GM19395 (cell line): ENCODE measurements around the gene RFESD.
A peak's percentile ranks its signal among the peaks of the same experiment; 100 is the strongest.
"Not testable (repeated sequence)": the region's sequence is repeated elsewhere in the genome, so short reads cannot be mapped to it uniquely, and the experiment has no call there.

Source experiments
- ATAC-seq: cut with Tn5 transposase; IDR thresholded peaks from one replicate; pipeline ENCODE4 v1.9.1; 2021; ENCODE audit warnings: mild to moderate bottlenecking, moderate library complexity; ENCODE audit not compliant: unreplicated experiment

The RFESD gene

DNA sequence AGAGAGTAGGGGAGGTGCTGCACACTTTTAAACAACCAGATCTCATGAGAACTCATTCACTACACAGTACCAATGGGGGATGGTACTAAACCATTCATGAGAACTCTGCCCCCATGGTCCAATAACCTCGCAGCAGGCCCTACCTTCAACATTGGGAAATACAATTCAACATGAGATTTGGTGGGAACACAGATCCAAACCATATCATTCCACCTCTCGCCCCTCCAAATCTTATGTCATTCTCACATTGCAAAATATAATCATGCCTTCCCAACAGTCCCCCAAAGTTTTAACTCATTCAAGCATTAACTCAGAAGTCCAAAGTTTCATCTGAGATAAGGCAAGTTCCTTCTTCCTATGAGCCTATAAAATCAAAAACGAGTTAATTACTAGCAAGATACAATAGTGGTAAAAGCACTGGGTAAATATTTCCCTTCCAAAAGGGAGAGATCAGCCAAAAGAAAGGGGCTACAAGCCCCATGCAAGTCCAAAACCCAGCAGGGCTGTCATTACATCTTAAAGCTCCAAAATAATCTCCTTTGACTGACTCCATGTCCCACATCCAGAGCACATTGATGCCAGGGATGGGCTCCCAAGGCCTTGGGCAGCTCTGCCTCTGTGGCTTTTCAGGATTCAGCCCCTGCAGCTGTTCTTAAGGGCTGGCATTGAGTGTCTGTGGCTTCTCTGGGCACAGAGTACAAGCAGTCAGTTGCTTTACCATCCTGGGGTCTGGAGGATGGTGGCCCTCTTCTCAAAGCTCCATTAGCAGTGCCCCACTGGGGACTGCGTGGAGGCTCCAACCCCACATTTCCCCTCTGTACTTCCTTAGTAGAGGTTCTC lies 18.4 kb upstream of the RFESD start:
- ATAC-seq, result no peak

DNA sequence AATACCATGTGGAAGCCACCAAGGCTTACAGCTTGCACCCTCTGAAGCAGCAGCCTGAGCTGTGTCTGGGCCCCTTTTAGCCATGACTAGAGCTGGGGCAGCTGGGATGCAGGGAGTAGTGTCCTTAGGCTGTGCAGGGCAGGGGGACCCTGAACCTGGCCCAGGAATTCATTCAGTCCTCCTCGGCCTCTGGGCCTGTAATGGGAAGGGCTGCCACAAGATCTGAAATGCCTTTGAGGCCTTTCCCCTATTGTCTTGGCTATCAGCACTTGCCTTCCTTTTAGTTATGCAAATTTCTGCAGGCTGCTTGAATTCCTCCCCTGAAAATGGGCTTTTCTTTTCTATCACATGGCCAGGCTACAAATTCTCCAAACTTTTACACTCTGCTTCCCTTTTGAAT lies 17.6 kb upstream of the RFESD start:
- no peak for ATAC-seq

DNA sequence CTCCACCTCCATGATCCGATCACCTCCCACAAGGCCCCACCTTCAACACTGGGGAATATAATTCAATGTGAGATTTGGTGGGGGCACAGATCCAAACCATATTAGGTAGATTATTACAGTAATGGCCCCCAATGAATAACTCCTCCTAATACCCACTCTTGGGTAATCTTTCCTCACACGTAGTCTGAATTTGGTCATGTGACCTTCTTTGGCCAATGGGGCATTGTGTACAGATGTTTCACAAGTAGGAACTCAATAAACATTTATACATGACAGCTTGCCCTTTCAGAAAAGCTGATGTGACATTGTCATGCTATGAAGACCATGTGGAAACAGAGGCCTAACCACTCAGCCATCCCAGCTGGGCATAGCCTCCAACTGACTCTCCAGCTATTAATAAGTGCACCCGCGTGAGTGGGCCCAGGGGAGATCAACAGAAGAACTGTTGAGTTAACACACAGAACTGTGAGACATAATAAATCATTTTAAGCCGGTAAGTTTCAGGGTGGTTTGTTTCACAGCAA lies 16.1 kb upstream of the RFESD start:
- ATAC-seq, result no peak

DNA sequence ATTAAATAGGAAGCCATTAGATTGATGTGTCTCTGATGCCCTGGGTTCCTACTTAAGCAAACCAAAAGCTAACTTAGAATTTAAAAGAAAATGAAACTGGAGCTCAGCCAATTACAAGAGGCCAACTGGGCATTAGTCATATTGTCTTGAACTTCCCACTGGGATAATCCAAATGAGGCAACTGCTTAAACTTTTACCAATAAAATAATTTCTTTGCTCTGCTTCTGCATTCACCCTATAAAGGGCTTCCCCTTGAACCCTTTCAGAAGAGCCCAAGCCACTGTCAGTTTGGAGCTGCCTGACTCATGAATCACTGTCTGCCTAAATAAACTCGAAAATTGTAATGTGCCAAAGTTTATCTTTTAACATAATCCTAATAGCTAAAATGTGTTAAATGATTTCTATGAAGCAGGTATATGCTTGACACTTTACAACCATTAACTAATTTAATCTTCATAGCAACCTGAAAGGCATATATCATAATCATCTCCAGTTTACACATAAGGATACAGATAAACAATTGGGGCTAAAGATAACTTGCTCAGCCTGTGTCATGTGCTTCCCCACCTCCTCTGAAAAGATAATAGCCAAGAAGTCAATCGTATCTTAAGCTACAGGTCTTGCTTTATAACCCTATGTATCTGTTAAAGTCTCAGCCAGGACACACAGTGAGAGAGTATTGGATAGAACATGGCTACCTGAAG lies 15.2 kb upstream of the RFESD start:
- peak; percentile 17 for ATAC-seq

DNA sequence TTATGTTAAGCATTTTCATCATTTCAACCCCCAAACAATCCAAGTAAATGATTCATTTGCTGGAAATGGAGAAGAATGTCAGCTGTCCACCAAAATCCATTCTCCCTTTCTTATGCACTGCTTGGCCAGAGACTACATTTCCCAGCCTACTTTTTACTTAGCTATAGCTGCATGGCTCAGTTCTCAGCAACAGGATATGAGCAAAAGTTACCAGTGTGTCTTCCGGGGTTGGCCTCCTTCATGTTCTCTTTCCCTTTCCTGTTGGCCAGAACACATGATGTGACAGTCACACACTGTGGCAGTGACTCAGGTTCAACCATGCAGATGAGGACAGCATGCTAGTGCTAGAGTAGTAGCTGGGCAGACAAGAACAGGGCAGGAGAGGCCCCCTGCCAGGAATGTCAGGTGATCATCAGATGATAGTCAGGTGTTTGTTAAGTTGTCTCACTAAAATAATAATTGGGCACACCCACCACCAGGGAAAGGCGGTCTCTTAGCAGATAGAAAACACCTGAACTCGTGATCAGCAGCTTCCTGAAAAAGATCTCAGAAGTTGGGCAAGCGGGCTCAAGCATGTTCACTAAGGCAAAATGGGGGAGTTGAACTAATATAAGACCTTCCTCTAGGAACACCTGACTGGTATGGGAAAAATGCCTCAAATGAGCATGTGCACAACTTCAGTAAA lies 14.4 kb upstream of the RFESD start:
- peak; percentile 90 for ATAC-seq

DNA sequence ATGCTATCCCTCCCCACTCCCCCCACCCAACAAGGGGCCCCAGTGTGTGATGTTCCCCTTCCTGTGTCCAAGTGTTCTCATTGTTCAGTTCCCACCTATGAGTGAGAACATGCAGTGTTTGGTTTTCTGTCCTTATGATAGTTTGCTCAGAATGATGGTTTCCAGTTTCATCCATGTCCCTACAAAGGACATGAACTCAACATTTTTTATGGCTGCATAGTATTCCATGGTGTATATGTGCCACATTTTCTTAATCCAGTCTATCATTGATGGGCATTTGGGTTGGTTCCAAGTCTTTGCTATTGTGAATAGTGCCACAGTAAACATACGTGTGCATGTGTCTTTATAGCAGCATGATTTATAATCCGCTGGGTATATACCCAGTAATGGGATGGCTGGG lies 13.6 kb upstream of the RFESD start:
- not testable (repeated sequence) for ATAC-seq

DNA sequence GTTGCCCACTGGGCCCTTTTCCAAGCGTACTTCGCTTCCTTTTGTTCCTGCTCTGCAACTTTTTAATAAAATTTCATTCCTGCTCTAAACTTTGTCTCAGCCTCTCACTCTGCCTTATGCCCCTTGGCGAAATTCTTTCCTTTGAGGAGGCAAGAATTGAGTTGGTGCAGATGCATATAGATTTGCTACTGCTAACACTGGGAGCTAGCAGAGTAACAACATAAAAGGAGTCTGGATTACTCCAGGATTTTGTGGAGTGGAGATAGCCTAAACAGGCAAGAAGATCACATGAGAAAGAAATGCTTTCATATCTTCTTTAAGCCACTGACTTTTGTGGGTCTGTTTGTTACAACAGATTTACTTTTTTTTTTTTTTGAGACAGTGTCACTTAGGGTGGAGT lies 12.9 kb upstream of the RFESD start:
- ATAC-seq, result no peak

DNA sequence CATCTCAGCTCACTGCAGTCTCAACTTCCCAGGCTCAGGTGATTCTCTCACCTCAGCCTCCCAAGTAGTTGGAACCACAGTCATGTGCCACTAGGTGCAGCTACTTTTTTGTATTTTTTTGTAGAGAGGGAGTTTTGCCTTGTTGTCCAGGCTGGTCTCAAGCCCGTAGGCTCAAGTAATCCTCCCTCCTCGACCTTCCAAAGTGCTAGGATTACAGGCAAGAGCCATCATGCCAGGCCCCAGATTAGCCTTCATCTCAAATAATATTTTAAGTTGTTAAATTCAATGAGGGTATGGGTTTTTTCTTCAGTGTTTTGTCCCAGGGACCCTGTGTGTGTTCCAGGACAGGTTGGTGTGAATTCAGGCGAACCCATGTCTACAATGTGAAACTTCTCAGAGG lies 12.5 kb upstream of the RFESD start:
- no peak for ATAC-seq

DNA sequence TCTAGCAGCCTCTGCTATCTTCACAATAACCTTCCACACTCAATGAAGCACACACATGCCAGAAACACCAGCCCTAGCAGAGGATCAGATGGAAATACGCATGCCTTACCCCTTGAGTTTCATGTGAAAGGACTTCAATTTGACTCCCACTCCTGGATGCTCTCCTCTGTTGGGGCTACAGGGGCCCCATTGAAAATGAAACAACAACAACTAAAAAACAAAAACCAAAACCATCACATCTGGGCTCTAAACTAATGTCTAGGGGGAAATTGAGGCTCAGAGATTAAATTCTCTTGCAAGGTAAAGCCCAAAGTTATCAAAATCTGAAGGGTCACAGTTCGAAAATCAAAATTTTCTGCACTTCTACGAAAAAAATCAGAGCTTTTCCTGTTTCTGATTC lies 7.9 kb upstream of the RFESD start:
- peak; percentile 64 for ATAC-seq

DNA sequence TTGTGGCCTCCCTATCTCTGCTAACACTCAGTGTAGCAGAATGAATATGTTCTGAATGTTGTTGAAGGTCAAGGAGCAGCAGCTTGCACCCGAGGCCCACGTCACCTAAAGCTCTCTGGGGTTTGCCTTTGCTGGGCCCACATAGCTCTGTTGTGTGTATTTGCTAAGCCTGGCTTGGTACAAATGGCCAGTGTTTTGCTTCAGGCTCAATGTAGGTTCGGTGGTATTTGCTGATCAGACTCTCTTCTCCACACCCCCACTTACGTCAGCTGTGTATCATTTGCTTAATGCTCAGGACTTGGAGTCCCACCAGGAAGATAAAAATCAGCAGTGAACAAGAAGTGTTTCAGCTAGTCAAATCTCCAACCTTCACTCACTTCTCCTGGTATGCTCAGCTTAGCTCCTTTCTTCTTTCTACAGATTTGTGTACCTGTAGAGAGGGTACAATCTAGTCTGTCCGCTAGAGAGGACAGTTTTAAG lies 4.8 kb upstream of the RFESD start:
- no peak for ATAC-seq

DNA sequence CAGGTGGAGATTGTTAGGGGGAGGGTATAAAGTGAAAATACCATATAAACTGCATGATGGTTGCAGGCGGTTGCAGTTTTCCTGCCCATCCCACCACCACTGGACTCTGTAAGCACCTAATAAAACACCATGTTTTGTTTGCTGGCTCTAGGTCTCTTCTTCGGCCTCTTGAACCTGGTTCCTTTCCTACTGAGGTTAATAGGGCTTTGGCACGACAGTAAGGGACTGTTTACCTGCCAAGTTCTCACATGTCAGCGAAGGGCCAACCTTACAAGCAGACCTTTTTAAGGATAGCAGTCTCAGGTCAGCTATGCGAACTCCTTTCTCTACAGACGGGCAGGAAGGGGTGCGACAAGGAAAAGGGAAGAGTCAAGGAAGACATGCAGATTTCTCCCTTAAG lies 3.4 kb upstream of the RFESD start:
- no peak for ATAC-seq

DNA sequence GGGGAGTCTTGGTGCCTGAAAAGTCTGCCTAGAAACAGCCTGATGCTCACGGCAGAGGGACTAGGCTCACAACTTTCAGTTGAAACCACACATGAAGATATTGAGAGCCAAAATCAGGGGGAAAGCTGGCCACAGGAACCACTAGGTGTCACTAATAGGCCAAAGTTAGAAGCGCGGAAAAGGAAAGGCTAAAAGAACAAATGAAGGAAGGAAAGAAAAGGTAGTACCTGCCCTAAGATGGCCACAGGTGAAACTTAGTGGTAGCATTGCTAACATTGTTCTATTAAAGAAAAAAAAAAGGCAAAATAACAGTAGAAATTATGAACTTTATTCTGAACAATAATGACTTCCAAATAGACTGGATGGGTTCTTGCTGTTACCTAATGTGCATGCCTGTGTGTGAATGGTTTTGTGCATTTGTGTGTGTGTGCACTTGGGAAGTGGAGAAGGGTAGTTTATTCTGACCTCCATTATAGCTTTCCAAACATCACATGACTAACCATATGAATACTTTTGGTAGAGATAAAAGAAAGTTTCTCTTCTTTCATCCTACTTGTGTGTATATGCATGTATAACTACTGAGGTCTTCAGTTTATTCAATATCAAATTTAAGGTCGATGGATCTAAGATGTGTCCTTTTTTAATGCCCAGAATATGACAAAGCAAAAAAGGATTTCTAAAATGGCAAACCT lies 2.1 kb upstream of the RFESD start:
- peak; percentile 41 for ATAC-seq

DNA sequence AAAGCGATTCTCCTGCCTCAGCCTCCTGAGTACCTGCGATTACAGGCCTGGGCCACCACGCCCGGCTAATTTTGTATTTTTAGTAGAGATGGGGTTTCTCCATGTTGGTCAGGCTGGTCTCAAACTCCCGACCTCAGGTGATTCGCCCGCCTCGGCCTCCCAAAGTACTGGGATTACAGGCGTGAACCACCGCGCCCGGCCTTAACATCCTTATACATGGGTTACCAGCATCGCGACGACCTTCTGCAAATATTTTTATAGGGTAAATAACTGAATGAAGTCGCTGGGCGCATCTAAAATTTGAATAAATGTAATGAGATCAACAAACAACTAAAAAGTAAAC lies 380 bp upstream of the RFESD start:
- not testable (repeated sequence) for ATAC-seq

DNA sequence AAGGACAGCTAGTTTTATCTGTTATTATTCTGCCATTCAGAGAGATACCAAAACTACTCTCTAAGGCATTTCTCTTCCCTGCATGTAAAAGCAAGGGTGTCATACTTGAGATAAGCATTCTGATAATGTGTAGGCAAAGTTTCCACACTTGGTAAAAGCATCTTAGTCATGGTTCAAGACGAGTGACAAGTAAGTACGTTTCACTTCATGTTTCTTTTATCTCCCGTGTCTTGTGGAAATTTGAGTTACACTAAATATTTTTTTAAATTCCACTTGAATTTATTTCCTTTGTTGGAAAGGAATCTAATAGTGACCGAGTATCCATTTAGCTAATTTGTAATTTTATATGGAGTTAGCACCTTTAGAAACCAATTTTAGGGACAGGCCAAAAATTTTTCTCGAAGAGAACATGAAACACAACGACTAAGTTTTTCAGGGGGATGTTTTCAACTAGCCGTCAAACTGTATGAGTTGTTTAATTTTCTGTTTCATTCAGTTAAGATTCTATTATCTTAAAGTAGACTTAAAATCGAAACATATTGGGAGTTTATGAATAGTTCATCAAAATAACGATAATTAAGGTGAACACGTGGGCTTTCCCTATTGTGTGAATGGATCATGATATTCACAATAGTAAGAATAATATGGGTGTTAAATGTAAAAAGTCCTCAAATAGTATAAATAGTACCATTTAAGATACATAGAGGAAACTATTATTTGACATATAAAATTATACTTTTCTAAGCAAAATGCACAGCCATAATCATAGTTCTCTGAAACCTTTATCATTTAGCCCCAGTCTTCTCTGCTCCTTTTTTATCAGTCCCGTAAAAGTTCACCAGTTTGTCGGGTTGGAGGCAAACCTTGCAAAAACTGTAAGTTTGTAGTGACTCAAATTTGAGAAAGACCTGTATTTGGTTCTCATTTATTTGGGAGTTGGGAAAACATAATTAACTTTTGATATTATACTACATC lies 1.6 kb downstream of the RFESD start:
- no peak for ATAC-seq

DNA sequence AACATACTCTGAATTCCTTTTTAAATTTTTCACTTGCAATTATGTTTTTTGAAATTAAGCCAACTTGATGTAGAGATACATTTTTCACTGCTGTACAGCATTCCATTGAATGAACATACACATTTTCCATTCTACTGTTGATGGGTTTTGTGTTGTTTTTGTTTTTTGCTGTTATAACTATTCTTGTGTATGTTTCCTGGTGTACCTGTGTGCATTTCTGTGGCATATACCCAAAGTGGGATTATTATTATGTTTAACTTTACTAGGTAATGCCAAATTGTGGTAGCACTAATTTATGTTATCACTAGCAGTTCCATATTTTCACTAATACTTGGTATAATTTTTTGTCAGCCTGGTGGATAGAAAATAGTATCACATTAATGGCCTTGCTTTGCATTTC lies 2.7 kb downstream of the RFESD start:
- ATAC-seq, result no peak

DNA sequence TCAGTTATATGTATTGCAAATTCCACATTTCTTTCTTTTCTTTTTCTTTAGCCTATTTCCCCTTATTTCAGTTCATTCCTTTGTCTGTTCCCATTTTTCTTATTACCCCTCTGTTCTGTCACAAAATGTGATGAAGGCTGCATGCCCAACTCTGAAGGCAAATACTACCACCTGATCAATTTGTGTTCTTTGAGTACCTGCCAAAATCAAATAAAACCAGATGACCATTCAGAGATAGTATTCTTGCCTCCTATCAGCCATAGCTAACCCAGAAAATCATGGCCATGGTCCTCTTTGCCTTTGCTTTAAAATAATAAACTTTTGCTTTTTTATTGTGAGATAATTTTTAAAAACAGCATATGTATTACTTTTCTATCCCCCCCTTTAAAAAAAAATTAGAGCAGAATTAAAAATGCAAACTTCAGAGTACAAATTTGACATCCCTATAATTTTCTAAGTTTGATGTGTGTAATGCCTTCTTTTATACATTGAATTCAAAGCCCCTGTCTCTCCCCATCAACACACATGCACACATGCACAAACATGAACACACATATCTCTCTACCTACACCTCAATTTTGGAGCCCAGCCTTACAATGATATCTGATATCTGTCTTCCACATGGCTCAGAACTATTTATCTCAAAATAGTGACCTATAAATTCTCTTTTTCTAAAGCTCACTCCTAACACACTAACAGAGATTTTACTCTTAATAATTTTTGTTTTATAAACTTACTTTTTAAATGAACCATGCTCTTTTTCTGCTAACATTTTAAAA lies 3.5 kb downstream of the RFESD start:
- ATAC-seq, result no peak

DNA sequence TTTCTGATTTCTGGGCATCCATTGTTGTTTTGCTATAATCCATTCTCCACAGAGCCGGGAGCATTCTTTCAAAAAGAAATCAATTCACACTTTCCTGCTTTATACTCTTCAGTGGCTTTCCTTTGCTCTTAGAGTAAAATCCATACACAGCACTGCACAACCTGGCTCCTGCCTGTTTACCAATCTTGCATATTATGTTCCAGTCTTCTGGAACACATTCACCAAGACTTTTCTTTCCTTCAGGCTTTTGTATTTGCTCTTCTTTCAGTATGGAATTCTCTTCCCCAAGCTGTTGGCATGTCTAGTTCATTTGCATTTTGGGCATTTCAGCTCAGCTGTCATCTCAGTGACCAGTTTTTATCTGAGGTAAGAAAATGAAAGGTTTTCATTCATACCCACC lies 6.3 kb downstream of the RFESD start:
- no peak for ATAC-seq

DNA sequence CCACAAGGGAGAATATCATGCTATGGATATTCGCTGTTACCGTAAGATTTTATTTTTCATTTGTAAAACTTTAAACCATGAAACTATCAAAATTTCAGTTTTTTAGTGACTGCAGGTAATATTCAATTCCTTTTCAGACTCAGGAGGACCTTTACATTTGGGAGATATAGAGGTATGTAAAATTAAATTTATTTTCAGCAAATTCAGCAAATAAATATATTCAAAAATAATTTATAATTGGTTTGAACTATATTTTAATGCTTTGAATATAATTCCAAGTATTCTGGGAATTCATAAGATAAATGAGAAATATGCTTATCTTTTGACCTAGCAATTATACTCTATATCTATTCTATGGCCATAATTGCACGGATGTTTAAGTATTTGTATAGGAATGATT lies 7.6 kb downstream of the RFESD start:
- ATAC-seq, result no peak

DNA sequence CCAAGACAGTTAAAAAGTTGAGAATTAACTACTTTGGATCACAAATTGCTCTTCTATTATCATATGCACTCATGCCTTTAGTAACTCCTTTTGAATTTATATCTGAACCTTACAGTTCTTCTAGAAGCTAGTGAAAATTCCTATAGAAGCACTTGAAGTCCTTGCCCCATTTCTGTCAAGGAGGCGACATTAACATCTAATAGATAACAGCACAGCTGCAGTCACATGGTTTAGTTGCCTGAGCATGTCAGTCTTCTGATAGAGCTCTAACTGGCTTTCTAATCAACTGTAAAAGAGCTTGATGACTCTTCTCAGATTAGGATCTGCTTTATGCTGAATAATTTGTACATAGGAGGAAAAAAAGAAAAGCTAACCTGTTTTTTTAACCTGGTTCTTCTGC lies 9.0 kb downstream of the RFESD start:
- no peak for ATAC-seq
